SK-N-SH treated with all-trans-retinoic acid at 6 μM for 48 hours (cell line): ENCODE measurements around the gene DCPS.
A peak's percentile ranks its signal among the peaks of the same experiment; 100 is the strongest.

Source experiments
- ARNTL ChIP-seq: fragments of 450-650 bp; formaldehyde crosslinking; IDR thresholded peaks from 2 replicates; pipeline ENCODE4 v1.5.0; 2020; ENCODE audit warnings: low read depth, mild to moderate bottlenecking, moderate library complexity, borderline replicate concordance
- ESRRG ChIP-seq: fragments of 250-450 bp; sonication (Bioruptor Pico); IDR thresholded peaks from 2 replicates; pipeline ENCODE4 v1.6.1; 2021; ENCODE audit warnings: mild to moderate bottlenecking
- GLIS3 ChIP-seq: fragments of 250-450 bp; sonication (Bioruptor Pico); IDR thresholded peaks from 2 replicates; pipeline ENCODE4 v1.5.0; 2020; ENCODE audit warnings: mild to moderate bottlenecking, moderate library complexity
- ISL1 ChIP-seq: fragments of 250-450 bp; sonication (Bioruptor Pico); IDR thresholded peaks from 2 replicates; pipeline ENCODE4 v2.1.2; 2022; ENCODE audit warnings: mild to moderate bottlenecking, moderate library complexity
- OSR1 ChIP-seq: fragments of 250-450 bp; sonication (Bioruptor Pico); IDR thresholded peaks from 2 replicates; pipeline ENCODE4 v1.8.0; 2022; ENCODE audit warnings: moderate library complexity, mild to moderate bottlenecking, inconsistent platforms
- PATZ1 ChIP-seq: fragments of 250-450 bp; sonication (Bioruptor Pico); IDR thresholded peaks from 2 replicates; pipeline ENCODE4 v1.8.0; 2020; ENCODE audit warnings: mild to moderate bottlenecking, moderate library complexity, borderline replicate concordance
- PPARA ChIP-seq: fragments of 250-450 bp; sonication (Bioruptor Pico); IDR thresholded peaks from 2 replicates; pipeline ENCODE4 v1.5.0; 2020; ENCODE audit warnings: mild to moderate bottlenecking, borderline replicate concordance
- TCF4 ChIP-seq: fragments of 250-450 bp; sonication (Bioruptor Pico); IDR thresholded peaks from 2 replicates; pipeline ENCODE4 v1.8.0; 2021; ENCODE audit warnings: mild to moderate bottlenecking, moderate library complexity, borderline replicate concordance
- TOX ChIP-seq: fragments of 250-450 bp; sonication (Bioruptor Pico); IDR thresholded peaks from 2 replicates; pipeline ENCODE4 v1.8.0; 2021; ENCODE audit warnings: mild to moderate bottlenecking, moderate library complexity, borderline replicate concordance
- ZC3H10 ChIP-seq: fragments of 250-450 bp; sonication (Bioruptor Pico); IDR thresholded peaks from 2 replicates; pipeline ENCODE4 v1.5.1; 2021; ENCODE audit warnings: mild to moderate bottlenecking, moderate library complexity
- ZFP3 ChIP-seq: fragments of 250-450 bp; sonication (Bioruptor Pico); IDR thresholded peaks from 2 replicates; pipeline ENCODE4 v1.5.0; 2020; ENCODE audit warnings: mild to moderate bottlenecking, moderate library complexity
- ZFP30 ChIP-seq: fragments of 450-650 bp; formaldehyde crosslinking; IDR thresholded peaks from 2 replicates; pipeline ENCODE4 v1.5.0; 2022; ENCODE audit warnings: mild to moderate bottlenecking, moderate library complexity
- TF ChIP-seq, protein P1 (sequence below): fragments of 250-450 bp; sonication (Bioruptor Pico); IDR thresholded peaks from 2 replicates; pipeline ENCODE4 v1.5.1; 2020; ENCODE audit warnings: low read depth, mild to moderate bottlenecking, moderate library complexity

DNA sequence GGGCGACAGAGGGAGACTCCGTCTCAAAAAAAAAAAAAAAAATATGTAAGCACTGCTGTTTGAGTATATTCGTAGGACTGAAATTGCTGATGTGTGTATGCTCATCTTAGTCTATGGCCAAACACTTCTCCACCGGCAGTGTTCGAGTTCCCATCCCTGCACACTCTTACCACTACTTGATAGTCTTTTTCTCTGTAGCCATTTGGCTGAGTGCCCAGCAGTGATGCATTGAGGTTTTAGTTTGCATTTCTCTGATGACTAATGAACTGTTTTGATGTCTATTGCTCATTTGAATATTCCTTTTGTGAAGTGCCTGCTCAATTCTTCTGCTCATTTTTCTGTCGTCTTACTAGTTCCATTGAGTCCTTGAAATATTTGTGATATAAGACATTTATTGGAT lies 19.0 kb upstream of the DCPS start:
- TF ChIP-seq PATZ1: no peak
- no peak for TF ChIP-seq ZC3H10 (CRISPR knock-in tag)
- no peak for TF ChIP-seq PPARA (CRISPR knock-in tag)
- no peak for TF ChIP-seq ISL1
- no peak for TF ChIP-seq TOX (CRISPR knock-in tag)
- TF ChIP-seq ZFP30 (CRISPR knock-in tag): no peak
- TF ChIP-seq TCF4 (CRISPR knock-in tag): no peak
- TF ChIP-seq ZFP3: peak; percentile 97
- TF ChIP-seq GLIS3 (CRISPR knock-in tag): no peak
- TF ChIP-seq, protein P1, sequence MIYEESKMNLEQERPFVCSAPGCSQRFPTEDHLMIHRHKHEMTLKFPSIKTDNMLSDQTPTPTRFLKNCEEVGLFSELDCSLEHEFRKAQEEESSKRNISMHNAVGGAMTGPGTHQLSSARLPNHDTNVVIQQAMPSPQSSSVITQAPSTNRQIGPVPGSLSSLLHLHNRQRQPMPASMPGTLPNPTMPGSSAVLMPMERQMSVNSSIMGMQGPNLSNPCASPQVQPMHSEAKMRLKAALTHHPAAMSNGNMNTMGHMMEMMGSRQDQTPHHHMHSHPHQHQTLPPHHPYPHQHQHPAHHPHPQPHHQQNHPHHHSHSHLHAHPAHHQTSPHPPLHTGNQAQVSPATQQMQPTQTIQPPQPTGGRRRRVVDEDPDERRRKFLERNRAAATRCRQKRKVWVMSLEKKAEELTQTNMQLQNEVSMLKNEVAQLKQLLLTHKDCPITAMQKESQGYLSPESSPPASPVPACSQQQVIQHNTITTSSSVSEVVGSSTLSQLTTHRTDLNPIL (CRISPR knock-in tag): no peak
- TF ChIP-seq ESRRG (CRISPR knock-in tag): no peak
- TF ChIP-seq OSR1 (CRISPR knock-in tag): no peak
- TF ChIP-seq ARNTL: no peak
